ENCODE measurements around the gene CHST8. TPM values are rescaled to one million over a fixed set of nuclear protein-coding genes. Genes with fewer than 3 reads are reported as not detected.

CHST8 gene
- total RNA-seq, 1 experiment from 2014 or later: 33.5 TPM

GRCh38 chr19:33612928-33613619 lies 8.7 kb upstream of the CHST8 start:
- POLR2A ChIA-PET: no interaction called here
- H3K9me3 Mint-ChIP-seq: peaks cover 32% of the 10 kb centered on the region
- TF ChIP-seq NR2C2 (CRISPR knock-in tag; IDR thresholded peaks at IDR 0.05) (no peak), E2F1 (CRISPR knock-in tag; IDR thresholded peaks at IDR 0.05) (no peak), ZNF425 (CRISPR knock-in tag; conservative IDR thresholded peaks at IDR 0.05) (no peak), ESRRA (CRISPR knock-in tag; IDR thresholded peaks at IDR 0.05; ENCODE audit: borderline replicate concordance) (no peak), ZNF219 (CRISPR knock-in tag; IDR thresholded peaks at IDR 0.05; ENCODE audit: borderline replicate concordance) (no peak), ETV6 (CRISPR knock-in tag; IDR thresholded peaks at IDR 0.05) (no peak), OVOL2 (CRISPR knock-in tag; IDR thresholded peaks at IDR 0.05; ENCODE audit: borderline replicate concordance) (no peak), ZNF423 (CRISPR knock-in tag; IDR thresholded peaks at IDR 0.05) (no peak), KAT7 (CRISPR knock-in tag; IDR thresholded peaks at IDR 0.05; ENCODE audit: borderline replicate concordance) (no peak), RORB (CRISPR knock-in tag; IDR thresholded peaks at IDR 0.05) (no peak), E2F4 (CRISPR knock-in tag; IDR thresholded peaks at IDR 0.05; ENCODE audit: borderline replicate concordance, low read depth) (no peak), ZNF416 (CRISPR knock-in tag; IDR thresholded peaks at IDR 0.05) (no peak), GRHL2 (CRISPR knock-in tag; IDR thresholded peaks at IDR 0.05; ENCODE audit: insufficient replicate concordance, severe bottlenecking) (no peak), ZNF121 (CRISPR knock-in tag; IDR thresholded peaks at IDR 0.05) (no peak), ZNF232 (CRISPR knock-in tag; IDR thresholded peaks at IDR 0.05) (no peak), ERG (CRISPR knock-in tag; IDR thresholded peaks at IDR 0.05) (no peak)
- TF ChIP-seq, protein P1, sequence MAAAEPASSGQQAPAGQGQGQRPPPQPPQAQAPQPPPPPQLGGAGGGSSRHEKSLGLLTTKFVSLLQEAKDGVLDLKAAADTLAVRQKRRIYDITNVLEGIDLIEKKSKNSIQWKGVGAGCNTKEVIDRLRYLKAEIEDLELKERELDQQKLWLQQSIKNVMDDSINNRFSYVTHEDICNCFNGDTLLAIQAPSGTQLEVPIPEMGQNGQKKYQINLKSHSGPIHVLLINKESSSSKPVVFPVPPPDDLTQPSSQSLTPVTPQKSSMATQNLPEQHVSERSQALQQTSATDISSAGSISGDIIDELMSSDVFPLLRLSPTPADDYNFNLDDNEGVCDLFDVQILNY (CRISPR knock-in tag; IDR thresholded peaks at IDR 0.05): no peak
- TF ChIP-seq, protein P2, sequence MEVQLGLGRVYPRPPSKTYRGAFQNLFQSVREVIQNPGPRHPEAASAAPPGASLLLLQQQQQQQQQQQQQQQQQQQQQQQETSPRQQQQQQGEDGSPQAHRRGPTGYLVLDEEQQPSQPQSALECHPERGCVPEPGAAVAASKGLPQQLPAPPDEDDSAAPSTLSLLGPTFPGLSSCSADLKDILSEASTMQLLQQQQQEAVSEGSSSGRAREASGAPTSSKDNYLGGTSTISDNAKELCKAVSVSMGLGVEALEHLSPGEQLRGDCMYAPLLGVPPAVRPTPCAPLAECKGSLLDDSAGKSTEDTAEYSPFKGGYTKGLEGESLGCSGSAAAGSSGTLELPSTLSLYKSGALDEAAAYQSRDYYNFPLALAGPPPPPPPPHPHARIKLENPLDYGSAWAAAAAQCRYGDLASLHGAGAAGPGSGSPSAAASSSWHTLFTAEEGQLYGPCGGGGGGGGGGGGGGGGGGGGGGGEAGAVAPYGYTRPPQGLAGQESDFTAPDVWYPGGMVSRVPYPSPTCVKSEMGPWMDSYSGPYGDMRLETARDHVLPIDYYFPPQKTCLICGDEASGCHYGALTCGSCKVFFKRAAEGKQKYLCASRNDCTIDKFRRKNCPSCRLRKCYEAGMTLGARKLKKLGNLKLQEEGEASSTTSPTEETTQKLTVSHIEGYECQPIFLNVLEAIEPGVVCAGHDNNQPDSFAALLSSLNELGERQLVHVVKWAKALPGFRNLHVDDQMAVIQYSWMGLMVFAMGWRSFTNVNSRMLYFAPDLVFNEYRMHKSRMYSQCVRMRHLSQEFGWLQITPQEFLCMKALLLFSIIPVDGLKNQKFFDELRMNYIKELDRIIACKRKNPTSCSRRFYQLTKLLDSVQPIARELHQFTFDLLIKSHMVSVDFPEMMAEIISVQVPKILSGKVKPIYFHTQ (CRISPR knock-in tag; IDR thresholded peaks at IDR 0.05): no peak
- TF ChIP-seq, protein P3, sequence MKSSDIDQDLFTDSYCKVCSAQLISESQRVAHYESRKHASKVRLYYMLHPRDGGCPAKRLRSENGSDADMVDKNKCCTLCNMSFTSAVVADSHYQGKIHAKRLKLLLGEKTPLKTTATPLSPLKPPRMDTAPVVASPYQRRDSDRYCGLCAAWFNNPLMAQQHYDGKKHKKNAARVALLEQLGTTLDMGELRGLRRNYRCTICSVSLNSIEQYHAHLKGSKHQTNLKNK (CRISPR knock-in tag; IDR thresholded peaks at IDR 0.05): no peak
- no peak for DNase-seq (ENCODE audit: low spot score)
- H3K27ac Mint-ChIP-seq: no peak overlapping the region
- H3K4me1 Mint-ChIP-seq: no peaks in the 10 kb centered on the region
- peaks cover 22% of the 10 kb centered on the region for H3K36me3 Mint-ChIP-seq
- peaks cover 17% of the 10 kb centered on the region for H3K27me3 Mint-ChIP-seq (ENCODE audit: low read depth)
- ATAC-seq: no peak
- H3K4me3 Mint-ChIP-seq: no peak overlapping the region
- CTCF ChIA-PET: interaction anchor here (0.7 to 0.8 kb wide), 2 partner anchors 10 to 12 kb away, joined by 3 to 6 read pairs; no protein-coding TSS in a partner anchor

Measured in WTC11 (cell line).